HG03175 (cell line): ENCODE data around the gene MGLL.
A peak's percentile ranks its signal among the peaks of the same experiment; 100 is the strongest.

Experiments
- ATAC-seq: cut with Tn5 transposase; IDR thresholded peaks from one replicate; pipeline ENCODE4 v1.9.1; 2021; ENCODE audit warnings: mild to moderate bottlenecking, moderate library complexity; ENCODE audit not compliant: unreplicated experiment

The MGLL gene

DNA sequence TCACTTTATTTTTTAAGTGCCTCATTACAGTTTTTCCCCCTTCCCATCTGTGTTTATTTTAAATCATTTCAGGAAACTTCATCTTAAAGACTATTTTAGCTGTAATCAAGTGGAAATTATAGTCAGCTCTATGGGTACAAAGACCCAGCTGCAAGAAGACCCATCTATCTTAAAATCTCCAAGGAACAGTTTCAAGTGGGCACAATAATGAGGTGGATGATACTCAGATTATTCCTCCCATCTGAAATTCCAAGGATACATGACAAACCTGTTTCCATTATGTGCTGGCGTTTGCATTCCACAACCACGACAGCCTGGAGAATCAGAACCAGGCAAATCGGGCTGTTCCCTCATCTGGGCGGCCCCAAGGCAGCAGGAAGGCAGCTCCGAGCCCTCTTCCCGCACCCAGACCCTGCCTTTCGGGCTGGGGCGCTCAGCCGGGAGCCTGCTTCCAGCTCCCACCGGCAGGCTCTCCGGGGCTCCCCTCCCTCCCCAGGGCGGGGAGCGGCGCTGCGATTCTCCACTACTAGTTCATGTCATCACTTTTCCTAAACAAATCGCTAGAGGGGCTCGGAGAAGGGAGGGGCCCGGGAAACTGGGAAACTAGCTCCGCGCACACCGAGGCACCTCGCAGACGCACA lies at the start of gene MGLL:
MGLL (minus strand) TSS at position 475 of the 641 bp plus-strand sequence; CDS start at position 278, 197 bp downstream.
- no peak for ATAC-seq

DNA sequence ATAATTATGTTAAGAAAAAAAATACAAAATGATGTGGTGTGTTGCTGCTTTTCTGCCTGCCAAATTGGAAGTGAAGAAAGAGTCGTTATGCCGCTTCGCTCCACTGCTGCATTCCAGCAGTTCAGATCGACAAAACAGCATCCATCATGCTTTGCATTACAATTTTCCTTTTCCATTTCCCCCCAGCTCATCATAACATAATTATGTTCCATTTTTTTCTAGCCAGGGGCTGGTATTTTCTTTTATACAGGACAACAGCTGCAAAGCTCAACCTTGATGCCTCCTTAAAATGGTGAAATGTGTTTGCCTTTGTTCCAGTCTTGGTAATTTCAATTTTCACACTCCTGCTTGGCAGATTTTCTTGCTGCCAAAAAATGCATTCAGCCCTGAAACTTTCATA lies 47.8 kb upstream of the MGLL start:
- ATAC-seq, result no peak

DNA sequence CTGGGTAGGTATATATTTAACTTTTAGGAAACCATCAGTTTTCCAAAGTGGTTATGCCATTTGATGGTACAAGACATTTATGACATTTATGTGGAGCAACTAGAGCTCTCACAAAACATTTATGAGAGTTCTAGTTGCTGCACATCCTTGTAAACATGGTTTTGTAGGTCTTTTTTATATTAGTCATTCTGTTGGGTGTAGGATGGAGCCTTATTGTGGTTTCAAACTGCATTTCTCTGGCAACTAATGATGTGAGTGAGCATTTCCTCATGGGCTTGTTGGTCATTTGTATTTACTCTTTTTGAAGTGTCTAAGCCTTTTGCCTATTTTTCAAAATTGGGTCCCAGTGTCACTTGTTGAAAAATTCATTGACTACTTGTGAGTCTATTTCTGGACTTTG lies 45.7 kb upstream of the MGLL start:
- no peak for ATAC-seq

DNA sequence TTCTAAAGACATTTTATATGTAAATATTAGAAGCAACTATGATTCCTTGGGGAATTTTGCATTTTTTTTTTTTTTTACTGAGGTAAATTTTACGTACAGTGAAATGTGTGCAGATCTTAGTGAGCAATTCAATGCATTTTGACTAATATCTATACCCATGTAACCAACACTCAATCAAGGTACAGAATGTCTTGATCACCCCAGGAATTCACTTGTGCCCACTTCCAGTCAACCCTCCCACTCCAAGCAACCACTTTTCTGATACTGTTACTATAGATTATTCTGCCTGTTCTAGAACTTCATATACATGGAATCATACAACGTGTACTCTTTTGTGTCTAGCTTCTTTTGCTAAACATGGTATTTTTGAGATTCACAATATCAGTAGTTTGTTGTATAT lies 45.1 kb upstream of the MGLL start:
- ATAC-seq, result no peak

DNA sequence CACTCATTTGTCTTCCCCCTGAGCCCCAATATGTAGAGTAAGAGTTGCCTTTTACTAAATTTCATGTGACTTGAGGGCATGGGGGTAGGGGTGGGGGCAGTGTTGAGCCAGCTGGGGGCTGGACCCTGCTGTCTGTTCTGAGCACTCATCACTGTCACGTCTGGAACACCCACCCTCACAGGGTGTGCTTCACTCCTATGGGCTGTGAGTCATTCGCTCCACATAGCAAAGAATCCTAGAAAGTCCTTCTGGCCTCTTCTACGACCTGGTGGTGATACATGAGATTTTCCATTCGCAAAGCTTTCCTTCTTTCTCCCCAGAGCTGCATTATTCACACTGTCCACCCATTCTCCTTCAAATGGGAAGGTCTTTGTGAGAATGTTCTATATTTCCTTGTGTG lies 43.6 kb upstream of the MGLL start:
- ATAC-seq, result no peak

DNA sequence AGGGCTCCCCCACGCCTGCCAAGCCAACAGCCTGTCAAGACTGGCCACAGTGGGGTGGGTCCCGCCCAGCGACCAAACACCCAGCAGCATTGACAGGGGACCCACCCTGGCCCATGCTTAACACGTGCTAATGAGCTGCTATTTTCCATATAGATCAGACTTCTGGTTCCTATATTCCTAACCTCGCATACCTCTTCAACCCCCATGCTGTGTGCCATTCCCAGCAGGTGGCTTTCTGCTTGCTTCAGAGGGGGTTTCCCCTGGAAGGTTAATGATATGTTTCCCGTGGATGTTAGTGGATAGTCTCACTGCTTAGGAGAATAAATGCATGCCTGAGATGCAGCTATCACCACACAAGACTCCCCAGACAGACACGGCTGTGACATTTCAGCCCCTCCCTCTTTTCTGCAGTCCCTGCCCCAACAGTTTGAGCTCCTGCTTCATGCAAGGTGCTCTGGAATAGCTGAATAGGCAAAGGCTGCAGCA lies 37.9 kb upstream of the MGLL start:
- no peak for ATAC-seq

DNA sequence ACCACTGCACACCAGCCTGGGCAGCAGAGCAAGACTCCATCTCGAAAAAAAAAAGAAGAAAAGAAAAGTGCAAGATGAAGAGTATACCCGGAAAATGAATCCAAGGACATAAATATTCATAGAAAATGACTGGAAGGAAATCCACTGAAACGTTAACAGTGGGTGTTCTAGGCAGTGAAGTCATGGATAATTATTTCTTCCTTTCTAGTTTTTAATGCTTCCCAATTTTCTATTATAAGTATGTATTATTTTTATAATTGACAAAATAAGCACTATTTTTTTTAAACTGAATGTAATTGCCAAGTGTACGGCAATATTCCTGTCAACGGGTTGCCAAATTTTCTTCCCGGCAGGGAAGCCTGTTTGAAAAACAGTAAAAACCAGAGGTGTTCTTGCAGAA lies 37.4 kb upstream of the MGLL start:
- ATAC-seq, result no peak

DNA sequence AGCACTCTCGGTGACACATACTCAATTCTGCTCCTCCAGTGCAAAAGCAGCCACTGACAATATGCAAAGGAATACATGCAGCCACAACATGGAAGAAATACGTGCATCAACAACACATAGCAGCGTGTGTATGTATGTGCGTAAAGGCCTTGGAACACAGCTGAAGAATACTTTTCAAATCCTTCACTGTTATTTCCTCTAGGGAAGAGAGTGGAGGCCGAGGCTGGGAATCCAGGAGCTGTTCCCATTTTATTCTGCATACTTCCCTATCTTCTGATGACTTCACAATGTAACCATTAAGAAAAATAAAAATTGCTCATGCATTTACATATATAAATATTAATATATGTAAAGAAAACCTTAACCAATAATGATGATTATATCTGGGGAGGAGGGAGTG lies 36.6 kb upstream of the MGLL start:
- no peak for ATAC-seq

DNA sequence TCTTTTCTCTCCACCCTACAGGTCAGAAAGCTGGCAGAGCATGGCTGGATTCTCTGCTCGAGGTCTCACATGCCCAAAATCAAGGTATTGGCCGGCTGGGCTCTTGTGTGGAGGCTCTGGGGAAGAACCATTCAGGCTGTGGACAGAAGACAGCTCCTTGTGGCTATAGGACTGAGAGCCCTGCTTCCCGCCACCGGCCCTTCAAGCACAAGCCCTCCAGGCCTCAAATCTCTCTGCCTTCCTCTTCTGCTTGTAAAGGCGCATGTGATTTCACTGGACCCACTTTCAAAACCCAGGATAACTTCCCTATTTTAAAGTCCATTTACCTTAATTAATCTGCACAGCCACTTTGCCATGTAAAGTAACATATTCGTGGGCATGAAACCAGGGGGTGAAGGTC lies 36.2 kb upstream of the MGLL start:
- no peak for ATAC-seq

DNA sequence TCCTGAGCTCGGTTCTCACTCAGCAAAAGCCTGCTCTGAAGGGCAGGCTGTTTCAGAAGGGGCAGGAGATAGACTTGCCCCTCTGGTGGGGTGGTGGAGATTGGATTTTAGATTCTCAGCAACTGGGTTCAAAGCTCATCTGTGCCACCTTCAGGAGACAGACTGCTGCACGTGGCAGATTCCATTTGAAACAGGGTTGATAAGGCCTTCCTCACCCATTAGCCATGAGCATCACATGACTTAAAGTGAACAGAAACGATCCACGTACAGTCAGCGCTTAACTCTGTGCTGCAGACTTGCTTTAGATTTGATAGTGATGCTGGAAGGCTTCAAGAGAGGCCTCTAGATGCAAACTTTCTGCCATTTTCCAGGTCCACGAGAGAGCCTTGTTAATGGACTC lies 35.0 kb upstream of the MGLL start:
- no peak for ATAC-seq

DNA sequence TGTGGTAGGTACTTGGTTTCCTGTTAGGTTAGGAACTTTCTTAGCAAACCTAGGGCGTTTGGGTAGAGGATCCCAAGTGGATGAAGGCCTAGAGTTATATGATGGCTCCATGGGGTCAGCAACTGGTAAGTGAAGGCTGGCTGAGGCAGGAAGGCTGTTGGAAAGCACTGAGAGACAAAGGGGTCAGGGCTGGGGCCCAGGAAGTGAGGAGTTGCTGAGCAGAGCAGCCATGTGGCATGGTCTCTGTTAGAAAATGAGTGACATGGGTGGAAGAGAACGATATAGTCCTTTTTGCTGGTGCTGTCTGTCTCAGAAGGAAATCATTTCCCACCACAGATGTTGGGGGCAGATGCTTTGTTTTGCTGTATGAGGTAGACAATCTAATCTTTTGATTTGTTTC lies 34.5 kb upstream of the MGLL start:
- no peak for ATAC-seq

DNA sequence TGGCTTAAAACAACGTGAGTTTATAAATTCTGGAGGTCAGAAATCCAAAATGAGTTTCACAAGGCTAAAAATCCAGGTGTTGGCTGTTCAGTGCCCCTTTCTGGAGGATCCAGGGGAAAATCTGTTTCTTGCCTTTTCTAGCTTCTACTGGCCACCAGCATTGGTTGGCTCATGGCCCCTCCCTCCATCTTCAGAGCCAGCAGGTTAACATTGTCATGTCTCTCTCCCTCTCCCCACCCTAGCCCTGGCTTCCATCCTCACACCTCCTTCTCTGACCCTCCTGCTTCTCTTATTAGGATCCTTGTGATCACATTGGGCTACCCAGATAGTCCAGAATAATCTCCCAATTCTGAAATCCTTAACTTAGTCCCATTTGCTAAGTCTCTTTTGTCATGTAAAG lies 32.9 kb upstream of the MGLL start:
- no peak for ATAC-seq

DNA sequence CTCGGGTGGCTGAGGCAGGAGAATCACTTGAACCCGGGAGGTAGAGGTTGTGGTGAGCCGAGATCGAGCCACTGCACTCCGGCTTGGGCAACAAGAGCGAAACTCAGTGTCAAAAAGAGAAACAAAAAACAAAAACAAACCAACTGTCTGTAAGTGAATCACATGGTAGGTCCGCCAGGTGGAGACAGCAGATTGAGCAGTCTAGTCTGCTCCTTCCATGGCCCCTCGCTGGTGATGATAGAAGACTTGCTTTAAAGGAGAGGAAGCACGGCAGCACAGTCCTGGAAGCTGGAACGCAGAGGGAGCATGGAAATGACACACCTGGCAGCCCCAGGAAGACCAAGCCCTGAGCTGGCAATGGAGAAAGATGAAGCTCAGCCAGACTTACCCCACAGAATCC lies 31.4 kb upstream of the MGLL start:
- no peak for ATAC-seq

DNA sequence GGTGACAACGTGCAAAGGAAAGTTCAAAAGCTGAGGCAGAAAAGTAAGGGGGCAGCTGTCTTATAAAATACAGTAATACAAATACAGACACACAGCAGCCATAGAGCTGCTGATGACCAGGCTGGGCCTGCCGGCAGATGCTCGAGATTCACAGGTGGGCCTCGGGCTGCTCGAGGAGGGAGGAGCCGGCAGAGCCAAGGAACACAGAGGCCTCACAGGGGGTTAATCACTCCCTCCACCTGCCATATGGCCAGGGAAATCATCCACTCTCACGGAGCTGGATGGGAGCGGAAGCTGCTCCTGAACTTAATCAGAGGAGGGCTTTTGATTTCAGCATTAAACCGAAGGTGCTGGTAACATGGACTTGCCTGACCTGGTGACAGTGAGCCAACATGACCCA lies 29.6 kb upstream of the MGLL start:
- no peak for ATAC-seq

DNA sequence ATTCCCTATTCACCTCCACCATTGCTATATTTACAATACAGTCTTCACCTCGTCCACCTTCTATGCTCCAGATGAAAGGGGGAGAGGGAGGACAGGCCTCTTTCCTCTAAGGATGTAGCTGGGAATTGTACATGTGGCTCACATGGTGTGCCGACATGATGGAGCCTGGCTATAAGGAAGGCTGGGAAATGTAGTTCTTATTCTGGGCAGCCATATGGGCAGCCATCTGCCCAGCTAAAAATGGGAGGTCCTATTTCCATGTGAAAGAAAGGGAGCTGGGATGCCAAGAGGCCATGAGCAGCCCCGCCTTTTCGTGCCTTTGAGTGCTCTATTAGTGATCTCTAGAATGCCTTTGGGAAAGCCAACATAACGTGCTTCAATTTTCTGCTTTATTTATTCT lies 27.1 kb upstream of the MGLL start:
- ATAC-seq, result no peak

DNA sequence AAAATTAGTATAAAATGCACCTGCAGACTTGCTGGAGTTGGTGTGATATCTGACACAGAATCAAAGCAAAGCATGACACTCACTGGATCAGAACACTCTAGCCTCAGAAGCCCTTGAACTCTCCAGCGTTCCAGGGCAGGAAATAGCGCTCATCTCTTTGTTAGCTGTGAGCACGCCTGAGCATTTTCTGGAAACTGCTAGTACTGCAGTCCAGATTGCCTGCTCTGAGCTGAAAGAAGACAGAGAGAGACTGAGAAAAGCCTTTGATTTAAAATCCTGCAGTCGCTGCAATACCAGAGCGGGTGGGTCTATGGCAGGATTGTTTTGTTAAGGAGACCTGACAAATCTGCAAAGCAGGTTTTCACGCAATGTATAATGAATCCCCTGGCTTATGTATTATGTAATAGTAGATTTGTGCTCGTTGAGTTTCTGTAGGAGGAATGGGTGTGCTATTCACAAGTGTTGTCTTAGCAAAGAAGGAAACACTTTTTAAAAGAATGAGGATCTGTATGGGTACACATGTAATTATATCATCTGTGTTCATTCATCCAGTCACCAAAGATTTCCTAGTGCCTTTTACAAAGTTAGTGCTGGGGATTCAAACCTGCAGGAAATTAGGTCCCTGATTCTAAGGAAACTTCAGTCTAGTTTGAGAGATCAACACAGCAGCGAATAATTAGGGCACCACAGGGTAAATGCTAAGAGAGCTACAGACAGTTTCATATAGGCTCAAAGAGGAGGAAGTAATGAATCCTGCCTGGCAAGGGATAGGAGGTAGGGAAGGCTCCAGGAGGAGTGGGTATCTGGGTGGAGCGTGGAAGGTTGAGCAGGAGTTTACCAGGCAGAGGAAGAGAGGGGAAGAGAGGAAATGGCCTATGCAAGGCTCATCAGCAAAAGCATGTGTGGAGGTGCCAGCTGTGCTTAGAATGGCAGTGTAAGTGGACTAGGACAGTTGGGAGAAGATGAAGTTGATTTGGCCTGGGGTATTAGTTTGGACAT lies 26.1 kb upstream of the MGLL start:
- no peak for ATAC-seq

DNA sequence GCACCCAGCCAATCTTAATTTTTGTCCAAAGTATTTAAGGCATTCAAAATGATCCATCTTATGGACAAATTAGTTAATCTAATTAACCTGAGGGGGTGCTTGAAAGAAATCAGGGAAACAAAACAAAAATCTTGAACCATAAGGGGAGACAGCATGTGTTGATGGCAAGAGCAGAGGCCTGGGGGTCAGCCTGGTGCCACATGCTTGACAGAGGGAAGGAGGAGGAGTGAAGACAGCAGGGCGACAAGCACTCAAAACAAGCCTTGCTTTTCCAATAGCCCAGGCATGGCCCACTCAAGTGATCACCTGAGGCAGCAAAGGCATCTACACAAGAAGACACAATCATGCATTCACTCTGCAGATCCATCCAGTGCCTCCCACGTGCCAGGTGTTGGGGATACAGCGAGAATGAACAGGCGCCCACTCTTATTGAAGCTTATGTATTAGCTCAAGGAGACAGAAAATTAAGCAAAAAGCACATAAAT lies 25.0 kb upstream of the MGLL start:
- no peak for ATAC-seq

DNA sequence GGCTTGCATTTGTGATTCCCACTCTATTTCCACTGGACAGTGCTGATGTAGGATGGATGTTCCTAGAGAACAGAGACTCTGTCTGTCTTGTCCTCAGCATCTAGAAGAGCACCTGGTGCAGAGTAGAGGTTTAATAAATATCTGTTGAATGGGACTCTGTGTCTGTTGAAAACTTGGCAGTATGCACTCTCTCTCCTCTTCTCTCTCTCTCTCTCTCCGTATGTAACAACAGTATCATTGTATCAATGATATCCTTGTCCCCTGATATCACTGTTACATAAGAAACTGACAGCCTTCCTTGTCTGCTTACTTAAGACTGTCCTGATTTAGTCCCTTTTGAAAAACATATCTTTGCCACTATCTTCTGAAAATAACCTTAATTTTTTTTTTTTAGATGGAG lies 24.3 kb upstream of the MGLL start:
- ATAC-seq, result no peak

DNA sequence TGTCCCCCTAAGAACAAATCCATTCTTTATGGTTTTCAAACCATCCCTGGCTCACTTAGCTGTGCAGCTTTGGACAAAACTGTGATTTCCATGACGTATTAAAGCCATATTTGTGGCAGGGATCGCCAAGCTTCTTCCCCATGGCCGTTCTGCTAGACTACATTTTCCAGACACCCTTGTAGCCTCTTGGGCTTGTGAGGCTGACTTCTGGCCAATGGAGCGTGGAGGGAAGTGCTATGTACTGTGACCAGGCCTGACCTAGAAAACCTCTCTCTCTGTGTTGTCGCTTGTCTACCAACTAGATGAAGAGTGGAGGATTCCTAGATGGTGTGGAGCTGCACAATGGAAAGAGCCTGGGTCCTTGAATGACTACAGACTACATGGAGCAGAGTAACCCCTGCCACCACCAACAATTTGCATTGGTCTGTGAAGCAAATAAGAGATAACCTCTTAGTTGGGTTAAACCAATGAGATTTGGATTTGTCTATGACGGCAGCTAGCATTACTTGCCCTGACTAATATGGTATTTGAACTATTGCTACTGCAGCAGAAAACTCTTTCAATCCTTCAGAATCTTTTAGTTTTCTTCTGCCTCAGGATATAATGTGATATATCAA lies 22.1 kb upstream of the MGLL start:
- peak; percentile 52 for ATAC-seq

DNA sequence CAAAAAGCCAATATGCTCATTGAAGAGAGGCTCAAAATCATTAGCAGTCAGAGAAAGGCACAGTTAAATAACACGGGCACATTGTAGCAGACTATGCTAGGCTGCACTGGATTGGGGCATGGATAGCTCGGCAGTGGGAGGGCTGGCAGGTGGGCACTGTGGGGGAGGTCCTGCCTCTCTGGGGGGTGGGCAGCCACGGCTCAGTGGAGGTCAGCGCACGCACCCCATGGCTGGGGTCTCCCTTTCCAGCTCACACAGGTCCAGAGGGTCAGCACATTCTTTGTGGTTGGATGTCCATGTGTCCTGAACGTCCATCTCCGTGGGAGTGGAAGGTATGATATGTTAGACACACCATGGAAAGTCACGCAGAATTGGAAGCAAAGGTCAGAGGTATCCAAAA lies 18.4 kb upstream of the MGLL start:
- ATAC-seq, result no peak

DNA sequence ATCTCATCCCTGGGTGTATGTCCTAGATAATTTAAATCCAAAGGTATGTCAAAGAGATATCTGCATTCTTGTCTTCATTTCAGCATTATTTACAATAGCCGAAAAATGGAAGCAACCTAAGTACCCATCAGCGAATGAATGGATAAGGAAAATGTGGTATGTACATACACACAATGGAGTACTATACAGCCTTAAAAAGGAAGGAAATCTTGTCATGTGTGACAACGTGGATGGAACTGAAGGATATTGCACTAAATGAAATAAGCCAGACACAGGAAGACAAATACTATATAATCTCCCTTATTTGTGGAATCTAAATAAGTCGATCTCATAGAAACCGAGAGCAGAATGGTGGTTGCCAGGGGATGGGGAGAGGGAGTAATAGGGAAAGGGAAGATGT lies 16.8 kb upstream of the MGLL start:
- no peak for ATAC-seq
